Raji (cell line): Measurements from ENCODE around the gene FDXR.

Experiments used
- POLR2A ChIP-seq: IDR thresholded peaks from 2 replicates; pipeline ENCODE4 v1.6.1; 2011; ENCODE audit warnings: low read depth, low read length, control low read depth; ENCODE audit not compliant: insufficient read depth

Gene FDXR, protein sequence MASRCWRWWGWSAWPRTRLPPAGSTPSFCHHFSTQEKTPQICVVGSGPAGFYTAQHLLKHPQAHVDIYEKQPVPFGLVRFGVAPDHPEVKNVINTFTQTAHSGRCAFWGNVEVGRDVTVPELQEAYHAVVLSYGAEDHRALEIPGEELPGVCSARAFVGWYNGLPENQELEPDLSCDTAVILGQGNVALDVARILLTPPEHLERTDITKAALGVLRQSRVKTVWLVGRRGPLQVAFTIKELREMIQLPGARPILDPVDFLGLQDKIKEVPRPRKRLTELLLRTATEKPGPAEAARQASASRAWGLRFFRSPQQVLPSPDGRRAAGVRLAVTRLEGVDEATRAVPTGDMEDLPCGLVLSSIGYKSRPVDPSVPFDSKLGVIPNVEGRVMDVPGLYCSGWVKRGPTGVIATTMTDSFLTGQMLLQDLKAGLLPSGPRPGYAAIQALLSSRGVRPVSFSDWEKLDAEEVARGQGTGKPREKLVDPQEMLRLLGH

DNA sequence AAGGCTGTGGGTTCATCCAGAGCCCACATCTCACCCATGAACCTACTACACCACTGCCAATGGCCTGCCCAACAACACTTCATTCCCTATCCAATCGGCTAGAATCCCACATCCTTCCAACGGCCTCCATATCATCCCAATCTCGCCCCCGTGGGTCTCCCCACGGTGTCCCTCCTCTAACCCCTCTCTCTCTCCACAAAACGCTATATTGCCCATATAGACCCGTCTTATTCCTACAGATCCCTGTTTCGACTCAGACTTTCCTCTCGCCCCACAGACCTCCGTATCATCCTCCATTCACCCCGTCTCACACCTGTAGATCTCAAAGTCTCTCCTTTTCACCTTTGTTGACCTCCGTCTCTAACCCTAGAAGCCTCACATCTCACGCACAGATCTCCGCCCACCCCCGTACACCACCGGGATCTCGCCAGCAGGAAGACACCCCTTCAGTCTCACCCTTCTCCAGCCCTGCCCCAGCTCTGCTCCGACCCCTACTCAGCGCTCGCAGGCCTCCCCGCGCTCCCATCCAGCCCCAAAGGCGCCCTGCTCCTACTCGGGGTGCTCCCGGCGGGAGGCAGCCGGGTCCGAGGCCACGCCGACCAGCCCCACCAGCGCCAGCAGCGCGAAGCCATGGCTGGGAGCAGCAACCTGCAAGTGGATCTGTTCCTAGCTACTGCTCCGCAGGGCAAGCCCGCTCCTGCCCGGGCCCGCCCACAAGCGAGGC lies at the start of gene FDXR:
Gene FDXR (minus strand): TSS at position 682 of the 724 bp plus-strand sequence. CDS start 50 bp downstream, at position 632.
- peak; percentile 66 for TF ChIP-seq POLR2A

DNA sequence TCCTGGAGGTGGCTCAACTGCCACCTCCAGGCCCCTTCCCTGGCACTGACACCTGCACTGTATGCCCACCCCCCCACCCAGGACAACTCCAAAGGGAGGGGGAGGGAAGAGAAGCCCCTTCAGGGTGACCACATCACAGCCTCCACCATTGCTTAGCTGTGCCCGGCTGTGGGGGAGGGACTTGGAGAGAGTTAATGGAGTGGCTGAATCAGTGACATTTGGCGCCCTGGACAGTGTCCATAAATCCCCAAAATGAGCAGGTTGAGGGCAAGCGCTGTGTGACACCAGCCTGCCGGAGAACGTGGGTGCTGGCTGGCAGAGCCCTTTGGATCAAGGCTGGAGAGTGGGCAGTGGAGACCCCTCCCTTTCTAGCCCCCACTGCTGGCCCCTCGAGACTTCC lies 49.4 kb upstream of the FDXR start:
- TF ChIP-seq POLR2A, result no peak

DNA sequence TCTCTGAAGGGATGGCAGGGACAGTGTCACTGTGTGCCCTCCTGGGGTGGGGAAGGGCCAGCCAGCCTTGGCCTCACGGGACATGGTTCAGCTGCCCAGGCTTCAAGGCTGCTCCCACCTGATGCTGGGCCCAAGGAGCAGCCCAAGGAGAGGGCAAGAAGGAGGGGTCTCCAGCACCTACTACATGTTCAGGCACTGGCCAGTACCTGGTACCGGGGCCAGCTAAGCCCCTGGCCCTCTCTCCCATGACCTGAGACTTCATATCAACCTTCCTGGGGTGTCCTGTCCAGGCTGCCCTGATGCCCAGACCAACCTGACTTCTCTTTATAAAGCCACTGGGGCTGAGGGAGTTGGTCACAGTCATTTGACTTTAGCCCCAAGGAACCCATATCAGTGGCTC lies 49.0 kb upstream of the FDXR start:
- TF ChIP-seq POLR2A, result no peak

DNA sequence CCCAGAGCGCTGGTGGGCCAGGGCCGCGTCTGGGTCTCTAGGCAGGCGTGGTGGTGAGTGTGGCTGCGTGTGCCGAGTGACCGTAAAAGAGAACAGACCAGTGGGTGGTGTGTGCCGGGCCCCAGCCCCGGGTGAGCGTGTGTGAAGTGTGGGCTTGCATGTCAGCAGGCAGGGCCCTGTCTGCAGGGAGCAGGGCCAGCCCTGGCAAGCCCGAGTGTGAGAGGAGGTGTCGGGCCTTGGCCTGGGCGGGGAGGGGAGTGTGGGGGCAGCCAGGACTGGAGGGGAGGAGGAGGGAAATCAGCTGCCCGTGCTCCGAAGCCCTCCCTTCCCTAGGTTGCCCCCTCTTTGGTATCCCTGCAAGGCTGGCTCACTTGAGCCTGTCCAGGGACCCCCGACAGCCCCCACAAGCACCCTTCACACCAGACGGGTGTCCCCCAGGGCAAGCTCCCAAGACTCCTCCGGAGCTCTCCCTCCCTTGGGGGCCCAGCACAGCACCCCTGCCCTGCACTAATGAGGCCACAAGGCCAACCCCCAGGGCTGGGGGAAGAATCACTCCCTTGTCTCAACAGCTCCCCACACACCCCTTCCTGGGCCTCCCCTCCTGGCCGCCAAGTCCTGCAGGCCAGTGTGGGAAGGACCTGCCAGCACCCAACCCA lies 48.4 kb upstream of the FDXR start:
- TF ChIP-seq POLR2A, result no peak

DNA sequence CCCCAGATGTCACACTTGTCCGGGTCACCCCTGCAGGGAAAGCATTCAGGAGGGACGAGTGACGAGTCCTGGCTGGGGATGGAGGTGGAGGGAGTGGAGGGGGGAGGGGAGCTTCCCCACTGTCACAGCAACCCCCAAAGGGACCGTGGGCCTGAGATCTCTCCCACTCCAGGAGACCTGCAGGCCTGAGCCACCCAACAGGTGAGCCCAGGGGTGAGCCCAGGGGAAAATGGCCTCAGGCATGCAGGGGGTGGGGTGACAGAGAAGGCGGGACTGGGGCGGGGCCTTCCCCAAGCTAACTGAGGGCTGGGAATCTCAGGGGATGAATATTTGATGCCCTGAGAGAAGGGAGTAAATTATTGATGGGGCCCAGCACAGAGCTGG lies 47.8 kb upstream of the FDXR start:
- no peak for TF ChIP-seq POLR2A

DNA sequence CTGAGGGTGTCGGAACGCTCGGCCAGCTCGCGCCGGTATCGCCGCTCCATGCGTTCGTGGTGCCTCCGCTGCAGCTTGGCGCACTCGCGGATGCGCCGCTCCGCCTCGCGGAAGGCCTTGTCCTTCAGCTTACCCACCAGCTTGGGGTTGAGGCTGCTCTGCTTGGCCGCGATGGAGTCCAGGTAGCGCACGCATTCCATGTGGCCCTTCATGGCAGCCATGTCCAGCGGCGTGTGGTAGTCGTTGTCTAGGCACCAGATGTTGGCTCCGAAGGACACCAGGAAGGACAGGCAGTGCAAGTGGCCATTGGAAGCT lies 47.5 kb upstream of the FDXR start:
- TF ChIP-seq POLR2A, result no peak

DNA sequence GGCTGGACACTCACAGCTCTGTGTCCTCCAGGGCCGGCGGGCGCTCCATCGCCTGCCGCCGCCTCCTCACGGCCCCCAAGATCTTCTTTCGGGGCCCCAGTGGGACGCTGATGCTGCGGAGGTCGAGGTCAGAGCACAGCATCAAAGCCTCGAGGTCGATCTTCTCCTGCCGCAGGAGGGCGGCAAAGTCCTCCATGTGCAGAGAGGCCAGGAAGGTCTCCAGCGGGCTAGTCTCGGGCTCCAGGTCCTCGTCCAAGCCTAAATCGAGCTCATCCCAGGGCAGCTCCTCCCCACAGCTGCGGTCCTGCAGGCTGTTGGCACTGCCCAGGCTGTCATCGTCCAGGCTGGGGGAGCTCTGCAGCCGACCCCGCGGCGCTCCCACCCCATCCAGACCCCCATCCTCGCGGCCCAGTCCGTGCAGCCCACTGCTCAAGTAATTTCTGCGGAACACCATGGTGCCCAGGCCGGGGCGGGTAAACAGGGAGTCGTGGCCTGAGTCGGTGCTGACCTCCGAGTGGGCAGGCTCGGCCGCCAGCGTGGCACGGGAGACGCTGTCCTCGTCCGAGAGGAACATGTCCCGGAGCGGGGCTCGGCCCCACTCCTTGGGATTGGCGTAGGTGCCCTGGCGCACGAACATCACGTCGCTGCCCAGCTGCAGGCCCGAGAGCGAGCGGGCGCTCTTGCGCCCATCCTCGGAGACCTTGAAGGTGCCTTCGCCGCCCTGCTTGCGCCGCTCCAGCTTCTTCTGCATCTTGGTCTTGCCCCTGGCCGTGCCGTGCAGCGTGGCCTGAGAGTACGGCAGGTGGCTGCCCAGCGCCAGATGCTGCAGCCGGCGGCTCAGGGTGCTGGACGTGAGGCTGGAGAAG lies 46.9 kb upstream of the FDXR start:
- no peak for TF ChIP-seq POLR2A

DNA sequence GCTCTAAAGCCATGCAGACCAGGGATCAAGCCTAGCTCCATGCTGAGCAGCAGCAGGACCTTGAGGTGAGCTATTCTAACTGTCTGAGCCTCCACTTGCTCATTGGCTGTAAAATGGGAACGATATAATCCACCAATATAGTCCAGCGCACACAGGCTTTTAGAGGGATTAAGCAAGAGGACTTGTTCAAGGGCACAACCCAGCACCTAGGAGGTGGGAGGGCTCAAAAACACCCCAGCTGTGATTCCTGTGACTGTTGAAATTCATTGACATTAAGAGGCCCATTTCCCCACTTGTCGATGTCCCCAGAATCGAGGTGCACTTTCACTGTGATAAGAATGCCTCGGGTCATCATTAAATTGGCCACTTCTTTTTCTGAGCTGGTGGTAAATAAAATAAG lies 46.1 kb upstream of the FDXR start:
- TF ChIP-seq POLR2A, result no peak

DNA sequence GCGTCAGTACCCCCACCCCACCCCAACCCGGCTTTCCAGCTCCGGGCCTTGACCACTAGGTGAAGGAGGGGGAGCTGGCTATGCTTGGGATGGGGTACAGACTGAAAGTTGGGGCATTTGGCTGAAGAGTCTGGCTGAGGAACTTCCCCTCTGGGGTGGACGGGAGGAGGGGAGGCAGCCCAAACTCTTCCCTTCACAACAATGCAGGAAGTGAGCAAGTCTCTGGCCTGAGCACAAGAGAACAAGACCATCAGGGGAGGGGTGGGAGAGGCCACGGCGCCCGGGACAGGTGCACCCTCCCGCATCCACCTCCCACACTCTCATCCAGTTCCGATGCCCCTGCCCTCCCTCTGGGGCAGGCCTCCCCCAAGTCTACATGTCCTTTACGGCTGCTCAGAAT lies 44.6 kb upstream of the FDXR start:
- TF ChIP-seq POLR2A, result no peak

DNA sequence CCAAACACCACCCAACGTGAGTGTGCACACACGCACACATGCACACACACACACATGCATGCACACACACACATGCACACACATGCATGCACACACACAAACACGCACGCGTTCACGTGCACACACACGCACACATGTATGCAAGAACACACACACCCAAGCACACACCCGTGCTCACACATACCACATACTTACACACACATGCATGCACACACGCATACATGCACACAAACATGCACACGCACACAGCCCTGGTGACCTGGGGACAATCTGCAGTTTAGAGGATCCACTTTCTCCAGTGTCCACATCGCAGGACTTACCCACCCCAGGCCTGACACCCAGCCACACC lies 44.0 kb upstream of the FDXR start:
- TF ChIP-seq POLR2A, result no peak

DNA sequence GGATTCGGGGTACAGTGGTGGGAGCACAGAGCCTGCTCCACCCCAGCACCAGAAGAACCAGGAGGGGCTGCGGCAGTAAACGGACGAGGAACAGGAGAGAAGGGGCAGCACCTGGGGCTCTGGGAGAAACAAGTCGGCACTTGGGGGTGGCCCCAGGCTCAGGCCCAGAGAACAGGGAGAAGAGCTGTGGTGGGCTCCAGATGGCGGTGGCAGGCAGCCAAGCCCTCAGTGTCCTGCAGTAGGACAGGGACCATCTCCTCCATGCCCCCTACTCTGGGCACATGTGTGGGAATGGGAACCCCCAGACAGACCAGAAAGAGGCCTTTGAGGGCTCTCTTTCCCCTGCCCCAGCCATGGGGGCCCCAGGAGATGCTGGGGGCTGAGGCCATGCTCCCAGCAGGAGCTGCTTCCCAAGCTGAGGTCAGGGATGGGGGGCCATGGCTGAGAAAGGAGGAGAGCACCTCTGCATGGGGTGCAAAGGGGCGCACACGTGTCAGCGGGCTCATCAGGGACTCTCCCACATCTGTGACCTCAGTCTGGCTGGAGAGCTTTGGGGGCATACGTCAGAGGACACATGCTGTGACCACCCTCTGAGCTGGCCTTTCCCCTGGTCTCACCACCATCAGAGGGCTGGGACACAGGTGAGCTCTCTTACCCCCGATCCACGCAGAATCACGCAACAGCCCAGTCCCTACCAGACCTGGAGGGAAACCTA lies 43.5 kb upstream of the FDXR start:
- TF ChIP-seq POLR2A, result no peak

DNA sequence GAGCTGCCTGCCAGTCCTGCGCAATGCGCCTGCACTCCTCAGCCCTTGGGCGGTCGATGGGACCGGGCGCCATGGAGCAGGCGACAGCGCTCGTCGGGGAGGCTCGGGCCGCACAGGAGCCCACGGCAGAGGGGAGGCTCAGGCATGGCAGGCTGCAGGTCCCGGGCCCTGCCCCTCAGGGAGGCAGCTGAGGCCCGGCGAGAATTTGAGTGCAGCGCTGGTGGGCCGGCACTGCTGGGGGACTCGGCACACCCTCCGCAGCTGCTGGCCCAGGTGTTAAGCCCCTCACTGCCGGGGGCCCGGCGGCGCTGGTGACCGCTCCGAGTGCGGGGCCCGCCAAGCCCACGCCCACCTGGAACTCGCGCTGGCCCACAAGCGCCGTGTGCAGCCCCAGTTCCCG lies 34.2 kb upstream of the FDXR start:
- TF ChIP-seq POLR2A, result no peak

DNA sequence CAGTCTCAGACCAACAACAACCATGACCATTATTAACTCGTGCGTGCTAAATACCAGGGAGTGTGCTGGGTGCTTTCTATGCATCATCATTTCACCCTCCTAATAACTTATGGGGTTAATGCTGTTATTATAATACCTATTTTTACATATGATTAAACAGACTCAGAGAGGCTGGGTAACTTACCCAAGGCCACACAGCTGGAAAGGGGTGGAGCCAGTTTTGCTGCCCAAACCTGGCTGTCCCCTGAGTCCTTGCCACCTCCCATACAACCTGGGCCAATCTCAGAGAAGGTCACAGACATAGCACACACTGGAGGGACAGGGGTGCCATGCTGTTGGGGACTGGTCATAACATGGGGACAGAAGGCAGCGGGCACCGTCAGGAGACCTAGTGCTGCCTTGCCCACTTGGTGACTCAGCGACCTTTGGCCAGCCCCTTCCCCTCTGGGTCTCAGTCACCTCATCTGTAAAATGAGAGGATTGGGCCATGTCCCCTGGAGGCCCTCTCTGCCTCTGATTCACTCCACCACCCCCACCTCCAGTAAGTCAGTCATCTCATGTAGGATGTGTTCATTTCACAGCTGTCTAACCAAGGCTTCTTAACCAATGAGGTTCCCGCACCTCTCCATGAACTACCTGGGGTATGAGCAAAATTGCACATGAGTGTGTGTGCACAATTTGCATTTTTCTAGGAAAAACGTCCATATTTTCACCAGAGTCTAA lies 32.1 kb upstream of the FDXR start:
- TF ChIP-seq POLR2A, result no peak

DNA sequence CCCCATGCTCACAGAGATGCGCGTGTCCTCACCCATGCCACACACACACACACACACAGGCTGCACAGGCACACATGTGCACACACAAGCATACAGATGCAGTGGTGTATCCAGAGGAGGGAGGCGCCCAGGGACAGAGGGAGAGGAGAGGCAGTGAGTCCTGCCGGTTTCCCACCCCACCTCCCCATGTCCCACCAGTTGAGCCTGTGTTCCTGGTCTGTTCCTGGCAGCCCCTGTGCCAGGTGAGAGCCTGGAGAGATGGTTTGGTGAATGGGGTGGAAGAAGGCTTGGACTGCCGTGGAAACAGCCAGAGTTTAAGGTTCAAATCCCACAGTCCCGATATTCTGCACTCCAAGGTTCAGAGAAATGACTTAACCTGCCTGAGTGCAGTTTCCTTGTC lies 30.9 kb upstream of the FDXR start:
- no peak for TF ChIP-seq POLR2A
